Heart left ventricle (tissue), 16 donors: Measurements from ENCODE around the gene THRAP3. TPM values are rescaled to one million over a fixed set of nuclear protein-coding genes. Genes with fewer than 3 reads are reported as not detected.
"Not testable (repeated sequence)": the region's sequence is repeated elsewhere in the genome, so short reads cannot be mapped to it uniquely, and the experiment has no call there.

Source experiments
- ATAC-seq, 4 donors: fragments of 200-7000 bp; cut with Tn5 transposase; one replicate each; pipeline ENCODE4 v1.9.1; 2020 to 2022; ENCODE audit warnings: moderate library complexity in 4 of 4, mild to moderate bottlenecking in 3 of 4, moderate number of reproducible peaks in 1 of 4
- DNase-seq, 5 donors: peaks; one replicate each; pipeline ENCODE4 v3.0.0-alpha.2; 2020
- H3K27ac ChIP-seq, 12 donors: fragments of 200-600 bp; sonication (generic) in 4 of 12; one replicate each; pipeline versions ENCODE4 v1.5.0 to v1.8.0; 2016 to 2022; ENCODE audit warnings: mild to moderate bottlenecking in 2 of 12
- H3K27me3 ChIP-seq, 9 donors: fragments of 200-600 bp; sonication (generic) in 2 of 9; one replicate each; pipeline versions ENCODE4 v1.5.1 to v1.8.0; 2016 to 2022; ENCODE audit warnings: mild to moderate bottlenecking in 3 of 9
- H3K36me3 ChIP-seq, 9 donors: fragments of 200-600 bp; sonication (generic) in 2 of 9; one replicate each; pipeline versions ENCODE4 v1.5.0 to v1.8.0; 2018 to 2022; ENCODE audit warnings: mild to moderate bottlenecking in 2 of 9
- H3K4me1 ChIP-seq, 12 donors: fragments of 200-600 bp; sonication (generic) in 4 of 12; one replicate each; pipeline versions ENCODE4 v1.5.0 to v1.8.0; 2016 to 2022; ENCODE audit warnings: mild to moderate bottlenecking in 3 of 12
- H3K4me3 ChIP-seq, 12 donors: fragments of 200-600 bp; sonication (generic) in 4 of 12; one replicate each; pipeline versions ENCODE4 v1.5.0 to v1.8.0; 2017 to 2022; ENCODE audit warnings: mild to moderate bottlenecking in 9 of 12, moderate library complexity in 4 of 12
- H3K9me3 ChIP-seq, 12 donors: fragments of 200-600 bp; sonication (generic) in 4 of 12; one replicate each; pipeline versions ENCODE4 v1.5.0 to v1.8.0; 2016 to 2022; ENCODE audit warnings: mild to moderate bottlenecking in 1 of 12
- POLR2A ChIP-seq, 2 donors: fragments of 450-650 bp; IDR thresholded peaks; one replicate each; pipeline ENCODE4 v1.6.1; 2017; ENCODE audit warnings: antibody characterized with exemption in 2 of 2, mild to moderate bottlenecking in 2 of 2, moderate library complexity in 2 of 2
- WGBS, 4 donors: extraction: QIAGEN DNeasy Blood & Tissue Kit in 2 of 4; methylation state at CpG; one replicate each; pipeline versions ENCODE4 v1.1.5 to v1.1.7; 2013 to 2018; 5-methylcytosine and 5-hydroxymethylcytosine counted together
- intact Hi-C, 10 donors: fragments of 100-400 bp; cut with DNase I; formaldehyde crosslinking; loops; one replicate each; pipeline versions ENCODE4 v1.11.1 to v1.14.2; 2022
- polyA plus RNA-seq, 2 donors: library from polyadenylated mRNA; stranded (reverse); fragments of 200-250 nt; gene quantifications; one replicate each; pipeline ENCODE4 v1.2.3, GENCODE V29; 2013
- total RNA-seq, 9 donors: library from RNA; depleted of rRNA in 2 of 9; stranded (reverse); fragments of >200 nt in 2 of 9; fragmentation: NEBNext Ultra II Directional in 3 of 9; extraction: Animal tissue kit (Norgen Biotek cat#: 25700) in 3 of 9; gene quantifications; one replicate each; pipeline versions ENCODE4 v1.1.0 to v1.2.4, GENCODE V29; 2016 to 2023
- TF ChIP-seq, protein P1 (sequence below), 12 donors: fragments of 200-600 bp; sonication (generic) in 4 of 12; IDR thresholded peaks; one replicate each; pipeline versions ENCODE4 v1.5.0 to v1.8.0; 2018 to 2022; ENCODE audit warnings: antibody characterized with exemption in 12 of 12, mild to moderate bottlenecking in 5 of 12
- donor health status: ischemic (EF 13 %, LVEDD 7.1; RV severe dilation, severe dysfunction).
- donor health status: healthy with polysubstance abuse.
- donor health status: DM: no; HTN: yes; CAD: no.
- donor health status: DM: no; HTN: no; CAD: no.
- donor health status: ischemic (EF 25% LVEDD 6.9; RV normal size, moderate dysfunction).
- donor health status: ischemic (EF 25% LVEDD 5.7; RV mildly dilated, moderate dysfunction).
- donor health status: healthy.
- donor health status: DM: yes; HTN: yes; CAD: no.
- donor health status: ischemic (EF 35%, LVEDD 5.7; RV mildly dilated, moderate dysfunction).
- donor health status: nonischemic (EF 11% LVEDD 7.7; RV severe dilation, severe dysfunction).
- donor health status: DM: yes; HTN: yes; CAD: no.
- donor health status: PGD.
- donor health status: ischemic (EF 29% LVEDD 5.4; RV normal size, mild dysfunction).
- donor health status: nonischemic (EF 23%, LVEDD 6.1; RV moderate dilation, normal function).

The THRAP3 gene
- total and polyA plus RNA-seq, 11 donors: 27.9 to 106 (median 90.1) TPM

- no peaks in the 10 kb centered on the region for H3K36me3 ChIP-seq
- intact Hi-C loops: loop anchor here in 1 of 10 donors (2.0 kb wide), 1 partner anchor 67 kb away; no protein-coding TSS in a partner anchor
- H3K9me3 ChIP-seq: no peaks in the 10 kb centered on the region
- peaks cover 0 to 10% (median 2%) of the 10 kb centered on the region in 12 donors for H3K4me1 ChIP-seq
- WGBS, 4 donors: 45 to 54% (median 49%) methylated on average over 2 of the region's 2 CpGs
- peak; percentile 73 to 80 (median 75) for ATAC-seq
- no peak for DNase-seq
- H3K27ac ChIP-seq: peak overlapping the region in 3 of 12 donors; percentile 28 to 39 (median 38)
- no peak overlapping the region for H3K4me3 ChIP-seq
- no peaks in the 10 kb centered on the region for H3K27me3 ChIP-seq
- TF ChIP-seq, protein P1, sequence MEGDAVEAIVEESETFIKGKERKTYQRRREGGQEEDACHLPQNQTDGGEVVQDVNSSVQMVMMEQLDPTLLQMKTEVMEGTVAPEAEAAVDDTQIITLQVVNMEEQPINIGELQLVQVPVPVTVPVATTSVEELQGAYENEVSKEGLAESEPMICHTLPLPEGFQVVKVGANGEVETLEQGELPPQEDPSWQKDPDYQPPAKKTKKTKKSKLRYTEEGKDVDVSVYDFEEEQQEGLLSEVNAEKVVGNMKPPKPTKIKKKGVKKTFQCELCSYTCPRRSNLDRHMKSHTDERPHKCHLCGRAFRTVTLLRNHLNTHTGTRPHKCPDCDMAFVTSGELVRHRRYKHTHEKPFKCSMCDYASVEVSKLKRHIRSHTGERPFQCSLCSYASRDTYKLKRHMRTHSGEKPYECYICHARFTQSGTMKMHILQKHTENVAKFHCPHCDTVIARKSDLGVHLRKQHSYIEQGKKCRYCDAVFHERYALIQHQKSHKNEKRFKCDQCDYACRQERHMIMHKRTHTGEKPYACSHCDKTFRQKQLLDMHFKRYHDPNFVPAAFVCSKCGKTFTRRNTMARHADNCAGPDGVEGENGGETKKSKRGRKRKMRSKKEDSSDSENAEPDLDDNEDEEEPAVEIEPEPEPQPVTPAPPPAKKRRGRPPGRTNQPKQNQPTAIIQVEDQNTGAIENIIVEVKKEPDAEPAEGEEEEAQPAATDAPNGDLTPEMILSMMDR (IDR thresholded peaks at IDR 0.05): peak in 10 of 12 donors; percentile 10 to 53 (median 36)
- TF ChIP-seq POLR2A (IDR thresholded peaks at IDR 0.05): no peak
Observed at GRCh38 chr1:36217670-36218069, 6.6 kb upstream of the THRAP3 start.

GRCh38 chr1:36221901-36222300, 2.3 kb upstream of the THRAP3 start:
- intact Hi-C loops: loop anchor here in 8 of 10 donors (5.0 to 10.0 kb wide), 6 partner anchors 60 to 175 kb away; partner anchors contain the start of genes LSM10 (in 1 of the 8), MAP7D1 (in 1 of the 8) and STK40 (in 1 of the 8)
- DNase-seq, H3K9me3 ChIP-seq, ATAC-seq, H3K27me3 ChIP-seq, H3K4me3 ChIP-seq: not testable (repeated sequence)
- Histone ChIP-seq H3K4me1 (peaks cover 0 to 31% (median 27%) of the 10 kb centered on the region in 12 donors), H3K27ac (peak overlapping the region in 1 of 12 donors; percentile 96), H3K36me3 (peaks cover 0 to 15% (median 0%) of the 10 kb centered on the region in 9 donors)
- 97 to 98% (median 97%) methylated on average over 7 of the region's 7 CpGs for WGBS, 4 donors

- H3K9me3 ChIP-seq: no peaks in the 10 kb centered on the region
- intact Hi-C loops: loop anchor here in 8 of 10 donors (5.0 to 10.0 kb wide), 6 partner anchors 60 to 175 kb away; partner anchors contain the start of genes LSM10 (in 1 of the 8), MAP7D1 (in 1 of the 8) and STK40 (in 1 of the 8)
- H3K27me3 ChIP-seq: no peaks in the 10 kb centered on the region
- peaks cover 0 to 23% (median 3%) of the 10 kb centered on the region in 9 donors for H3K36me3 ChIP-seq
- peaks cover 0 to 40% (median 34%) of the 10 kb centered on the region in 12 donors for H3K4me1 ChIP-seq
- peak overlapping the region in 11 of 12 donors; percentile 43 to 91 (median 82) for H3K4me3 ChIP-seq
- no peak for TF ChIP-seq POLR2A (IDR thresholded peaks at IDR 0.05)
- TF ChIP-seq, protein P1 (IDR thresholded peaks at IDR 0.05): no peak
- no peak for ATAC-seq
- H3K27ac ChIP-seq: peak overlapping the region; percentile 88 to 99 (median 96)
- DNase-seq: no peak
- WGBS, 4 donors: 86 to 90% (median 88%) methylated on average over 33 of the region's 33 CpGs
Observed at GRCh38 chr1:36222481-36223380, 1.5 kb upstream of the THRAP3 start.

DNA sequence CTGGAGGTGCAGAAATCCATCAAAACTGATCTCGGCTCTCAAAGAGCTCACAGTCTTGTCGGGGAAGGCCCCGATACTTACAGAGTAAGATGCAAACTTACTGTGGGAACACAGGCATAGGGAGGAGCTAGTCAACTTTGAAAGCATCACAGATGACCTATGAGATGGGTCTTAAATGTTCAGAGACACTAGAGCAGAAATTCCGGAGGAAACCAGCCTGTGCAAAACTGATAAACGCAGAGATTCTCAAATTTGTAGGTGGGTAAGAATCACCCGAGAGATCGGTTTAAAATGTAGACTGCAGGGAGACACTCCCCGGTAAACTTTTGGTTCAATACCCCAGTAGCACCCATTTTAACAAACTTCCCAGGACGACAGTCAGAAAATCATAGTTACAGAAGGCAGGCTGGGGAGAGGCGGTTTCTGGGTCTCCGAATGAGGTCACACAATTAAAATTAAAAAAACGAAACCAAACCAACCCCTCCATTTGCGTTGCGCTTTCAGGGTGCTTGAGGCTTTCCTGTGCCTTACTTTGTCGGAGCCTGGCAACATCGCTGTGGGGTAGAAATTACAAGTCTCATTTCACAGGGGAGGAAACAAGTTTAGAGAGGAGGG, 755 bp upstream of the THRAP3 start:
- no peak for TF ChIP-seq POLR2A (IDR thresholded peaks at IDR 0.05)
- TF ChIP-seq, protein P1 (IDR thresholded peaks at IDR 0.05): no peak
- H3K36me3 ChIP-seq: peaks cover 0 to 31% (median 11%) of the 10 kb centered on the region in 9 donors
- no peaks in the 10 kb centered on the region for H3K27me3 ChIP-seq
- ATAC-seq (peak in 3 of 4 donors; percentile 8 to 13 (median 12)), DNase-seq (peak in 2 of 5 donors; percentile 16 to 28)
- H3K4me1 ChIP-seq: peaks cover 0 to 46% (median 40%) of the 10 kb centered on the region in 12 donors
- H3K27ac ChIP-seq: peak overlapping the region; percentile 88 to 99 (median 96)
- peak overlapping the region; percentile 3 to 91 (median 80) for H3K4me3 ChIP-seq
- intact Hi-C loops: loop anchor here in 8 of 10 donors (5.0 to 10.0 kb wide), 6 partner anchors 59 to 174 kb away; partner anchors contain the start of genes LSM10 (in 1 of the 8), MAP7D1 (in 1 of the 8) and STK40 (in 1 of the 8)
- H3K9me3 ChIP-seq: no peaks in the 10 kb centered on the region
- 2 to 10% (median 2%) methylated on average over 16 of the region's 16 CpGs for WGBS, 4 donors
